Activated naive CD4-positive, alpha-beta T cell treated with anti-CD3 and anti-CD28 coated beads, Interleukin-2, amount 50 U/mL, for 24 hours (primary cell): Measurements from ENCODE around the gene STK31.
A peak's percentile ranks its signal among the peaks of the same experiment; 100 is the strongest.
"Not testable (repeated sequence)": the region's sequence is repeated elsewhere in the genome, so short reads cannot be mapped to it uniquely, and the experiment has no call there.

Source experiments
- H3K27ac Mint-ChIP-seq: one replicate; pipeline ENCODE4 v1.8.0; 2021; ENCODE audit warnings: mild to moderate bottlenecking, mixed read lengths
- H3K27me3 Mint-ChIP-seq: one replicate; pipeline ENCODE4 v1.8.0; 2021; ENCODE audit warnings: mixed read lengths
- H3K36me3 Mint-ChIP-seq: one replicate; pipeline ENCODE4 v1.8.0; 2021; ENCODE audit warnings: mixed read lengths
- H3K4me1 Mint-ChIP-seq: one replicate; pipeline ENCODE4 v1.8.0; 2021; ENCODE audit warnings: mixed read lengths
- H3K4me3 Mint-ChIP-seq: one replicate; pipeline ENCODE4 v1.8.0; 2021; ENCODE audit warnings: mild to moderate bottlenecking, mixed read lengths
- H3K9me3 Mint-ChIP-seq: one replicate; pipeline ENCODE4 v1.8.0; 2021; ENCODE audit warnings: mixed read lengths

The STK31 gene

GRCh38 chr7:23710000-23710399 lies at the start of gene STK31:
Gene STK31 (plus strand): TSS chr7:23710219. CDS start chr7:23710286, 67 bp downstream.
- Mint-ChIP-seq H3K36me3 (peaks cover 14% of the 10 kb centered on the region), H3K4me1 (no peaks in the 10 kb centered on the region), H3K9me3 (peaks cover 14% of the 10 kb centered on the region), H3K27ac (no peak within 1 kb of the TSS), H3K27me3 (no peaks in the 10 kb centered on the region), H3K4me3 (no peak within 1 kb of the TSS)

GRCh38 chr7:23661385-23661784 lies 48.6 kb upstream of the STK31 start:
- Mint-ChIP-seq H3K27ac (no peak overlapping the region), H3K4me3 (no peak overlapping the region), H3K27me3 (peaks cover 2% of the 10 kb centered on the region), H3K9me3 (peaks cover 11% of the 10 kb centered on the region), H3K4me1 (no peaks in the 10 kb centered on the region), H3K36me3 (peaks cover 2% of the 10 kb centered on the region)

GRCh38 chr7:23662124-23662983 lies 47.7 kb upstream of the STK31 start:
- H3K4me1 Mint-ChIP-seq, result no peaks in the 10 kb centered on the region
- H3K27ac Mint-ChIP-seq, result no peak overlapping the region
- no peak overlapping the region for H3K4me3 Mint-ChIP-seq
- no peaks in the 10 kb centered on the region for H3K27me3 Mint-ChIP-seq
- H3K9me3 Mint-ChIP-seq, result peaks cover 2% of the 10 kb centered on the region
- H3K36me3 Mint-ChIP-seq, result no peaks in the 10 kb centered on the region

- no peaks in the 10 kb centered on the region for H3K27me3 Mint-ChIP-seq
- no peaks in the 10 kb centered on the region for H3K36me3 Mint-ChIP-seq
- H3K4me1 Mint-ChIP-seq, result no peaks in the 10 kb centered on the region
- H3K27ac Mint-ChIP-seq, result no peak overlapping the region
- H3K4me3 Mint-ChIP-seq, result no peak overlapping the region
- H3K9me3 Mint-ChIP-seq, result no peaks in the 10 kb centered on the region
Observed at GRCh38 chr7:23662984-23663313, 47.1 kb upstream of the STK31 start.

GRCh38 chr7:23664122-23664521 lies 45.9 kb upstream of the STK31 start:
- no peaks in the 10 kb centered on the region for H3K9me3 Mint-ChIP-seq
- H3K4me1 Mint-ChIP-seq, result no peaks in the 10 kb centered on the region
- H3K27ac Mint-ChIP-seq, result no peak overlapping the region
- H3K27me3 Mint-ChIP-seq, result no peaks in the 10 kb centered on the region
- H3K4me3 Mint-ChIP-seq, result no peak overlapping the region
- no peaks in the 10 kb centered on the region for H3K36me3 Mint-ChIP-seq

- Mint-ChIP-seq H3K27ac (no peak overlapping the region), H3K4me1 (no peaks in the 10 kb centered on the region), H3K36me3 (no peaks in the 10 kb centered on the region), H3K27me3 (peaks cover 4% of the 10 kb centered on the region), H3K9me3 (no peaks in the 10 kb centered on the region), H3K4me3 (no peak overlapping the region)
Observed at GRCh38 chr7:23672033-23672432, 38.0 kb upstream of the STK31 start.

- H3K4me3 Mint-ChIP-seq, result peak within 1 kb of the TSS; percentile 94
- peaks cover 18% of the 10 kb centered on the region for H3K4me1 Mint-ChIP-seq
Observed at GRCh38 chr7:23679898-23680413, 30.1 kb upstream of the STK31 start, which contains the start of gene FAM221A. Gene FAM221A (plus strand): TSS chr7:23680199. CDS start chr7:23680219, 20 bp downstream.

GRCh38 chr7:23680414-23681405 lies 29.3 kb upstream of the STK31 start:
- peaks cover 18% of the 10 kb centered on the region for H3K4me1 Mint-ChIP-seq
- H3K27ac Mint-ChIP-seq, result no peak overlapping the region

More at GRCh38 chr7:23679898-23680413, 30.1 kb upstream of the STK31 start, which contains the start of gene FAM221A:
- Mint-ChIP-seq H3K9me3 (no peaks in the 10 kb centered on the region), H3K27ac (peak within 1 kb of the TSS; percentile 79), H3K27me3 (no peaks in the 10 kb centered on the region), H3K36me3 (no peaks in the 10 kb centered on the region)

GRCh38 chr7:23684041-23684440 lies 26.0 kb upstream of the STK31 start:
- H3K4me1 Mint-ChIP-seq, result peaks cover 16% of the 10 kb centered on the region
- not testable (repeated sequence) for H3K27ac Mint-ChIP-seq, H3K9me3 Mint-ChIP-seq, H3K36me3 Mint-ChIP-seq, H3K4me3 Mint-ChIP-seq, H3K27me3 Mint-ChIP-seq

More at GRCh38 chr7:23680414-23681405, 29.3 kb upstream of the STK31 start:
- Mint-ChIP-seq H3K27me3 (no peaks in the 10 kb centered on the region), H3K9me3 (no peaks in the 10 kb centered on the region), H3K36me3 (no peaks in the 10 kb centered on the region), H3K4me3 (peak overlapping the region; percentile 94)

- H3K4me3 Mint-ChIP-seq, result no peak overlapping the region
- no peak overlapping the region for H3K27ac Mint-ChIP-seq
- H3K9me3 Mint-ChIP-seq, result no peaks in the 10 kb centered on the region
- H3K36me3 Mint-ChIP-seq, result peaks cover 2% of the 10 kb centered on the region
- peaks cover 5% of the 10 kb centered on the region for H3K4me1 Mint-ChIP-seq
- no peaks in the 10 kb centered on the region for H3K27me3 Mint-ChIP-seq
Observed at GRCh38 chr7:23685731-23686130, 24.3 kb upstream of the STK31 start.

GRCh38 chr7:23687011-23687410 lies 23.0 kb upstream of the STK31 start:
- Mint-ChIP-seq H3K4me1 (peaks cover 4% of the 10 kb centered on the region), H3K4me3 (no peak overlapping the region), H3K36me3 (peaks cover 2% of the 10 kb centered on the region), H3K9me3 (no peaks in the 10 kb centered on the region), H3K27me3 (no peaks in the 10 kb centered on the region), H3K27ac (no peak overlapping the region)

GRCh38 chr7:23689165-23689564 lies 20.9 kb upstream of the STK31 start:
- no peak overlapping the region for H3K27ac Mint-ChIP-seq
- peaks cover 12% of the 10 kb centered on the region for H3K36me3 Mint-ChIP-seq
- H3K4me1 Mint-ChIP-seq, result no peaks in the 10 kb centered on the region
- H3K4me3 Mint-ChIP-seq, result no peak overlapping the region
- no peaks in the 10 kb centered on the region for H3K9me3 Mint-ChIP-seq
- H3K27me3 Mint-ChIP-seq, result no peaks in the 10 kb centered on the region

GRCh38 chr7:23691320-23691719 lies 18.7 kb upstream of the STK31 start:
- H3K4me3 Mint-ChIP-seq, result no peak overlapping the region
- H3K27ac Mint-ChIP-seq, result no peak overlapping the region
- no peaks in the 10 kb centered on the region for H3K9me3 Mint-ChIP-seq
- H3K36me3 Mint-ChIP-seq, result peaks cover 14% of the 10 kb centered on the region
- no peaks in the 10 kb centered on the region for H3K4me1 Mint-ChIP-seq
- H3K27me3 Mint-ChIP-seq, result no peaks in the 10 kb centered on the region

- peaks cover 14% of the 10 kb centered on the region for H3K36me3 Mint-ChIP-seq
- no peak overlapping the region for H3K27ac Mint-ChIP-seq
- no peaks in the 10 kb centered on the region for H3K4me1 Mint-ChIP-seq
- no peaks in the 10 kb centered on the region for H3K9me3 Mint-ChIP-seq
- no peaks in the 10 kb centered on the region for H3K27me3 Mint-ChIP-seq
- no peak overlapping the region for H3K4me3 Mint-ChIP-seq
Observed at GRCh38 chr7:23693224-23693623, 16.8 kb upstream of the STK31 start.

- Mint-ChIP-seq H3K4me1 (no peaks in the 10 kb centered on the region), H3K4me3 (no peak overlapping the region), H3K27me3 (no peaks in the 10 kb centered on the region), H3K36me3 (peaks cover 14% of the 10 kb centered on the region), H3K27ac (no peak overlapping the region), H3K9me3 (no peaks in the 10 kb centered on the region)
Observed at GRCh38 chr7:23696916-23697441, 13.0 kb upstream of the STK31 start.
